Measurements from ENCODE around the gene ATP6V0A1.
A peak's percentile ranks its signal among the peaks of the same experiment; 100 is the strongest.
"Not testable (repeated sequence)": the region's sequence is repeated elsewhere in the genome, so short reads cannot be mapped to it uniquely, and the experiment has no call there.

The ATP6V0A1 gene

GRCh38 chr17:42442196-42442565, 16.5 kb upstream of the ATP6V0A1 start:
- Histone ChIP-seq H3K36me3 (ENCODE audit: control insufficient read depth, insufficient read depth, low read length) (no peaks in the 10 kb centered on the region), H3K4me3 (ENCODE audit: low read depth, low read length) (no peak overlapping the region), H3K4me1 (ENCODE audit: control insufficient read depth, insufficient read depth, low read length) (peaks cover 6% of the 10 kb centered on the region), H3K27me3 (ENCODE audit: control insufficient read depth, insufficient read depth, low read length) (no peaks in the 10 kb centered on the region), H3K9ac (ENCODE audit: low read depth, low read length) (no peak overlapping the region), H3K9me3 (ENCODE audit: control insufficient read depth, insufficient read depth, low read length) (no peaks in the 10 kb centered on the region)

- not testable (repeated sequence) for H3K9me3 ChIP-seq (ENCODE audit: control insufficient read depth, insufficient read depth, low read length); H3K4me1 ChIP-seq (ENCODE audit: control insufficient read depth, insufficient read depth, low read length); H3K9ac ChIP-seq (ENCODE audit: low read depth, low read length); H3K36me3 ChIP-seq (ENCODE audit: control insufficient read depth, insufficient read depth, low read length); H3K4me3 ChIP-seq (ENCODE audit: low read depth, low read length); H3K27me3 ChIP-seq (ENCODE audit: control insufficient read depth, insufficient read depth, low read length)
These were observed 9.5 kb upstream of the ATP6V0A1 start for GRCh38 chr17:42449176-42449575.

GRCh38 chr17:42449838-42450237, 8.8 kb upstream of the ATP6V0A1 start:
- H3K9ac ChIP-seq (ENCODE audit: low read depth, low read length); H3K36me3 ChIP-seq (ENCODE audit: control insufficient read depth, insufficient read depth, low read length); H3K27me3 ChIP-seq (ENCODE audit: control insufficient read depth, insufficient read depth, low read length); H3K4me1 ChIP-seq (ENCODE audit: control insufficient read depth, insufficient read depth, low read length); H3K4me3 ChIP-seq (ENCODE audit: low read depth, low read length); H3K9me3 ChIP-seq (ENCODE audit: control insufficient read depth, insufficient read depth, low read length): not testable (repeated sequence)

- H3K27me3 ChIP-seq (ENCODE audit: control insufficient read depth, insufficient read depth, low read length); H3K4me1 ChIP-seq (ENCODE audit: control insufficient read depth, insufficient read depth, low read length); H3K36me3 ChIP-seq (ENCODE audit: control insufficient read depth, insufficient read depth, low read length); H3K9ac ChIP-seq (ENCODE audit: low read depth, low read length); H3K9me3 ChIP-seq (ENCODE audit: control insufficient read depth, insufficient read depth, low read length); H3K4me3 ChIP-seq (ENCODE audit: low read depth, low read length): not testable (repeated sequence)
These were observed 7.4 kb upstream of the ATP6V0A1 start for GRCh38 chr17:42451270-42451669.

GRCh38 chr17:42453439-42453838, 5.2 kb upstream of the ATP6V0A1 start:
- Histone ChIP-seq H3K4me1 (ENCODE audit: control insufficient read depth, insufficient read depth, low read length) (no peaks in the 10 kb centered on the region), H3K9me3 (ENCODE audit: control insufficient read depth, insufficient read depth, low read length) (no peaks in the 10 kb centered on the region), H3K9ac (ENCODE audit: low read depth, low read length) (no peak overlapping the region), H3K36me3 (ENCODE audit: control insufficient read depth, insufficient read depth, low read length) (no peaks in the 10 kb centered on the region), H3K4me3 (ENCODE audit: low read depth, low read length) (no peak overlapping the region), H3K27me3 (ENCODE audit: control insufficient read depth, insufficient read depth, low read length) (no peaks in the 10 kb centered on the region)

GRCh38 chr17:42454987-42455386, 3.7 kb upstream of the ATP6V0A1 start:
- not testable (repeated sequence) for H3K9me3 ChIP-seq (ENCODE audit: control insufficient read depth, insufficient read depth, low read length); H3K4me1 ChIP-seq (ENCODE audit: control insufficient read depth, insufficient read depth, low read length); H3K9ac ChIP-seq (ENCODE audit: low read depth, low read length); H3K4me3 ChIP-seq (ENCODE audit: low read depth, low read length); H3K27me3 ChIP-seq (ENCODE audit: control insufficient read depth, insufficient read depth, low read length); H3K36me3 ChIP-seq (ENCODE audit: control insufficient read depth, insufficient read depth, low read length)

GRCh38 chr17:42456223-42457106, 2.2 kb upstream of the ATP6V0A1 start:
- Histone ChIP-seq H3K9ac (ENCODE audit: low read depth, low read length) (no peak overlapping the region), H3K9me3 (ENCODE audit: control insufficient read depth, insufficient read depth, low read length) (no peaks in the 10 kb centered on the region), H3K36me3 (ENCODE audit: control insufficient read depth, insufficient read depth, low read length) (no peaks in the 10 kb centered on the region), H3K27me3 (ENCODE audit: control insufficient read depth, insufficient read depth, low read length) (no peaks in the 10 kb centered on the region), H3K4me1 (ENCODE audit: control insufficient read depth, insufficient read depth, low read length) (peaks cover 13% of the 10 kb centered on the region), H3K4me3 (ENCODE audit: low read depth, low read length) (no peak overlapping the region)

- no peak overlapping the region for H3K4me3 ChIP-seq (ENCODE audit: low read depth, low read length)
These were observed 1.4 kb upstream of the ATP6V0A1 start for GRCh38 chr17:42457107-42457792.

GRCh38 chr17:42459256-42459800, 650 bp downstream of the ATP6V0A1 start:
- H3K27me3 ChIP-seq (ENCODE audit: control insufficient read depth, insufficient read depth, low read length) = no peaks in the 10 kb centered on the region
- H3K4me3 ChIP-seq (ENCODE audit: low read depth, low read length) = peak overlapping the region; percentile 86
- peaks cover 13% of the 10 kb centered on the region for H3K4me1 ChIP-seq (ENCODE audit: control insufficient read depth, insufficient read depth, low read length)
- H3K36me3 ChIP-seq (ENCODE audit: control insufficient read depth, insufficient read depth, low read length) = no peaks in the 10 kb centered on the region
- peak overlapping the region; percentile 55 for H3K9ac ChIP-seq (ENCODE audit: low read depth, low read length)
- no peaks in the 10 kb centered on the region for H3K9me3 ChIP-seq (ENCODE audit: control insufficient read depth, insufficient read depth, low read length)

More at GRCh38 chr17:42457107-42457792, 1.4 kb upstream of the ATP6V0A1 start:
- H3K27me3 ChIP-seq (ENCODE audit: control insufficient read depth, insufficient read depth, low read length) = no peaks in the 10 kb centered on the region
- H3K36me3 ChIP-seq (ENCODE audit: control insufficient read depth, insufficient read depth, low read length) = no peaks in the 10 kb centered on the region
- H3K4me1 ChIP-seq (ENCODE audit: control insufficient read depth, insufficient read depth, low read length) = peaks cover 13% of the 10 kb centered on the region
- H3K9ac ChIP-seq (ENCODE audit: low read depth, low read length) = no peak overlapping the region
- no peaks in the 10 kb centered on the region for H3K9me3 ChIP-seq (ENCODE audit: control insufficient read depth, insufficient read depth, low read length)

GRCh38 chr17:42459801-42460281, 1.2 kb downstream of the ATP6V0A1 start:
- Histone ChIP-seq H3K27me3 (ENCODE audit: control insufficient read depth, insufficient read depth, low read length) (no peaks in the 10 kb centered on the region), H3K36me3 (ENCODE audit: control insufficient read depth, insufficient read depth, low read length) (no peaks in the 10 kb centered on the region), H3K4me1 (ENCODE audit: control insufficient read depth, insufficient read depth, low read length) (peaks cover 13% of the 10 kb centered on the region), H3K4me3 (ENCODE audit: low read depth, low read length) (peak overlapping the region; percentile 86), H3K9me3 (ENCODE audit: control insufficient read depth, insufficient read depth, low read length) (no peaks in the 10 kb centered on the region), H3K9ac (ENCODE audit: low read depth, low read length) (no peak overlapping the region)

- H3K9me3 ChIP-seq (ENCODE audit: control insufficient read depth, insufficient read depth, low read length) = no peaks in the 10 kb centered on the region
- no peaks in the 10 kb centered on the region for H3K36me3 ChIP-seq (ENCODE audit: control insufficient read depth, insufficient read depth, low read length)
- no peaks in the 10 kb centered on the region for H3K27me3 ChIP-seq (ENCODE audit: control insufficient read depth, insufficient read depth, low read length)
- H3K4me1 ChIP-seq (ENCODE audit: control insufficient read depth, insufficient read depth, low read length) = peaks cover 13% of the 10 kb centered on the region
- peak overlapping the region; percentile 86 for H3K4me3 ChIP-seq (ENCODE audit: low read depth, low read length)
- no peak overlapping the region for H3K9ac ChIP-seq (ENCODE audit: low read depth, low read length)
These were observed 1.7 kb downstream of the ATP6V0A1 start for GRCh38 chr17:42460371-42460770.

- no peak overlapping the region for H3K9ac ChIP-seq (ENCODE audit: low read depth, low read length)
- H3K9me3 ChIP-seq (ENCODE audit: control insufficient read depth, insufficient read depth, low read length) = no peaks in the 10 kb centered on the region
- no peaks in the 10 kb centered on the region for H3K36me3 ChIP-seq (ENCODE audit: control insufficient read depth, insufficient read depth, low read length)
- H3K27me3 ChIP-seq (ENCODE audit: control insufficient read depth, insufficient read depth, low read length) = no peaks in the 10 kb centered on the region
- H3K4me3 ChIP-seq (ENCODE audit: low read depth, low read length) = no peak overlapping the region
- peaks cover 13% of the 10 kb centered on the region for H3K4me1 ChIP-seq (ENCODE audit: control insufficient read depth, insufficient read depth, low read length)
These were observed 5.3 kb downstream of the ATP6V0A1 start for GRCh38 chr17:42463976-42464400.
